NT2/D1 (cell line): ENCODE measurements around the gene ANKRD16.

Experiments
- SUZ12 ChIP-seq: IDR thresholded peaks from 2 replicates; pipeline ENCODE4 v1.6.1; 2011; ENCODE audit not compliant: insufficient read length, insufficient read depth; ENCODE audit errors: extremely low read depth
- YY1 ChIP-seq: IDR thresholded peaks from 2 replicates; pipeline ENCODE4 v1.6.1; 2011; ENCODE audit not compliant: insufficient read length, insufficient read depth

DNA sequence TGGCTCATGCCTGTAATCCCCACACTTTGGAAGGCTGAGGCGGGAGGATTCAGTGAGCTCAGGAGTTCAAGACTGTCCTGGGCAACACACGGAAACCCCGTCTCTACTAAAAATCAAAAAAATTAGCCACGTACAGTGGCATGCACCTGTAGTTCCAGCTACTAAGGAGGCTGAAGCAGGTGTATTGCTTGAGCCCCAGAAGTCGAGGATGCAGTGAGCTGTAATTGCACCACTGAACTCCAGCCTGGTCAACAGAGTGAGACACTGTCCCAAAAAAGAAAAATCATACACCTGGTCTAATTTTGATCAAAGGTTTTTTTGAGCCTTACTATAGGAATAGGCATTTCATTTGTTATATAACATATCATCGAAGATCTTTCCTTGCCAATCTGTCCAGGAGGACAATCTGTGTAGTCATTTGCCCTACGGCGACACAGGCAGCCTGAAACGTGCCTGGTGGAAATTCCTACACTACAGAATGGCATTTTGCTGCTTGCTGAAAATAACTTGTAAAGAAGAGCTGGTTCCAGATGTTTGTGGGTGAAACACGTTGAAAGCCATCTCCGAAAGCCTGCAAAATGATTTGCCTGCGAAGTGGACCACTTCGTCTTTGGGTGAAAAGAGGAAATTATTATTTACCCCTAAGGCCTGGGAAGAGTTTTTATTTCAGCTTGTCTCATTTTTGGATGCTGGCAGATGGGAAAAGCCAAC, 45.2 kb downstream of the ANKRD16 start:
- no peak for TF ChIP-seq SUZ12
- no peak for TF ChIP-seq YY1
